GM23248 (cell line): ENCODE results near the gene ZNF28. TPM values are rescaled to one million over a fixed set of nuclear protein-coding genes. Genes with fewer than 3 reads are reported as not detected.

Source experiments
- DNase-seq: peaks from one replicate; pipeline ENCODE4 v3.0.0-alpha.2; 2015
- H2AFZ ChIP-seq: fragments of 200-600 bp; sonication (generic); 2 replicates; pipeline ENCODE4 v1.6.1; 2016; ENCODE audit warnings: antibody characterized with exemption
- H3F3A ChIP-seq: fragments of 200-600 bp; sonication (generic); 2 replicates; pipeline ENCODE4 v1.6.1; 2016; ENCODE audit warnings: mild to moderate bottlenecking, antibody characterized with exemption, mixed run types; ENCODE audit not compliant: insufficient read depth
- H3K27ac ChIP-seq: fragments of 200-600 bp; sonication (generic); 2 replicates; pipeline ENCODE4 v1.5.1; 2016; ENCODE audit warnings: mild to moderate bottlenecking
- H3K27me3 ChIP-seq: fragments of 200-600 bp; sonication (generic); replicated peaks from 2 replicates; pipeline ENCODE4 v1.6.1; 2016; ENCODE audit warnings: mild to moderate bottlenecking; ENCODE audit not compliant: insufficient read depth
- H3K36me3 ChIP-seq: fragments of 200-600 bp; sonication (generic); 2 replicates; pipeline ENCODE4 v1.6.1; 2016; ENCODE audit warnings: low read depth, mild to moderate bottlenecking
- H3K4me1 ChIP-seq: fragments of 200-600 bp; sonication (generic); 2 replicates; pipeline ENCODE4 v1.6.1; 2016; ENCODE audit warnings: mild to moderate bottlenecking; ENCODE audit not compliant: insufficient read depth
- H3K4me2 ChIP-seq: fragments of 200-600 bp; sonication (generic); one replicate; pipeline ENCODE4 v1.6.1; 2016; ENCODE audit warnings: mild to moderate bottlenecking; ENCODE audit not compliant: unreplicated experiment
- H3K4me3 ChIP-seq: fragments of 200-600 bp; sonication (generic); 2 replicates; pipeline ENCODE4 v1.5.1; 2016; ENCODE audit warnings: mild to moderate bottlenecking
- H3K79me2 ChIP-seq: fragments of 200-600 bp; sonication (generic); 2 replicates; pipeline ENCODE4 v1.6.1; 2016; ENCODE audit warnings: mild to moderate bottlenecking; ENCODE audit not compliant: insufficient read depth
- H3K9ac ChIP-seq: fragments of 200-600 bp; sonication (generic); 2 replicates; pipeline ENCODE4 v1.6.1; 2016; ENCODE audit warnings: mild to moderate bottlenecking
- H3K9me2 ChIP-seq: fragments of 200-600 bp; sonication (generic); 2 replicates; pipeline ENCODE4 v1.6.1; 2016; ENCODE audit warnings: mixed run types, mild to moderate bottlenecking, moderate library complexity; ENCODE audit not compliant: insufficient read depth
- H3K9me3 ChIP-seq: fragments of 200-600 bp; sonication (generic); one replicate; pipeline ENCODE4 v1.6.1; 2017; ENCODE audit warnings: low read depth
- H4K20me1 ChIP-seq: fragments of 200-600 bp; sonication (generic); 2 replicates; pipeline ENCODE4 v1.6.0; 2016; ENCODE audit not compliant: insufficient read depth
- EZH2 ChIP-seq: fragments of 200-600 bp; sonication (generic); IDR thresholded peaks from 2 replicates; pipeline ENCODE4 v1.6.1; 2018; ENCODE audit warnings: antibody characterized with exemption, mild to moderate bottlenecking; ENCODE audit not compliant: insufficient read depth, poor library complexity, severe bottlenecking
- EZH2phosphoT487 ChIP-seq: fragments of 200-600 bp; sonication (generic); IDR thresholded peaks from 2 replicates; pipeline ENCODE4 v1.6.1; 2018; ENCODE audit warnings: antibody characterized with exemption, moderate library complexity, mild to moderate bottlenecking, low read depth; ENCODE audit not compliant: insufficient read depth
- WGBS, 2 experiments: methylation state at CpG; one replicate each; pipeline ENCODE4 v1.1.6; 2015 to 2017; ENCODE audit warnings: low lambda C conversion rate in 2 of 2, low coverage in 1 of 2; ENCODE audit errors: missing lambda C conversion rate in 2 of 2; 5-methylcytosine and 5-hydroxymethylcytosine counted together
- in situ Hi-C: fragments of 300-500 bp; cut with MboI; formaldehyde crosslinking; loops from 2 replicates; pipeline ENCODE4 v1.15.0; 2020
- polyA plus RNA-seq: library from polyadenylated mRNA; unstranded; fragments of >200 nt; fragmentation: Nextera tagmentation; extraction: Ambion mirVana; gene quantifications from 2 replicates; pipeline ENCODE4 v1.2.1, GENCODE V29; 2016
- total RNA-seq: library from RNA; depleted of rRNA; stranded (reverse); fragments of >200 nt; shearing (Covaris generic); gene quantifications from 2 replicates; pipeline ENCODE4 v1.2.3, GENCODE V29; 2014; rRNA removed

Gene ZNF28
- total and polyA plus RNA-seq, 2 experiments from 2014 or later = 12.9 to 13.4 TPM

DNA sequence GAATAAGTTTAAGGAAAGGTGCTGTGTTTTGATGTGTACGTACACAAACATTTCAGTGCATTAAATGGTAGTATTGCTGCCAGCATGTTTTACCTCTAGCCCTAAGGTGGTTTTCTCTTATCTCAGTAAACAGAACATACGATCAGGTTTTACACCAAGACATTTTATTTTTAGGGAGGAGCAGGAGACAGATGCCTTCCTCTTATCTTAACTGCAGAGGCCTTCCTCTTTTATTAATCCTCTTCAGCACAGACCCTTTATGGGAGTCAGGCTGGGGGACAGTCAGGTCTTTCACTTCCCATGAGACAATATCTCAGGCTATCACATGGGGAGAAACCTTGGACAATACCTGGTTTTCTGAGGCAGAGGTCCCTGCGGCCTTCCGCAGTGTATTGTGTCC lies 71.7 kb downstream of the ZNF28 start:
- H4K20me1 ChIP-seq = no peaks in the 10 kb centered on the region
- H3K79me2 ChIP-seq = no peaks in the 10 kb centered on the region
- WGBS, 2 experiments = 59 to 64% methylated on average over 4 of the region's 4 CpGs
- H3K9ac ChIP-seq = no peak overlapping the region
- no peak overlapping the region for H3K4me3 ChIP-seq
- in situ Hi-C loops = no loop called here
- no peak for DNase-seq
- H3F3A ChIP-seq = no peaks in the 10 kb centered on the region
- H3K4me2 ChIP-seq = no peak overlapping the region
- no peak overlapping the region for H2AFZ ChIP-seq
- no peaks in the 10 kb centered on the region for H3K36me3 ChIP-seq
- H3K27me3 ChIP-seq = no peaks in the 10 kb centered on the region; the same call in 1 of the 2 replicates
- no peaks in the 10 kb centered on the region for H3K4me1 ChIP-seq
- no peaks in the 10 kb centered on the region for H3K9me3 ChIP-seq
- no peak for TF ChIP-seq EZH2
- no peak for TF ChIP-seq EZH2phosphoT487
- no peak overlapping the region for H3K27ac ChIP-seq
- H3K9me2 ChIP-seq = no peaks in the 10 kb centered on the region

DNA sequence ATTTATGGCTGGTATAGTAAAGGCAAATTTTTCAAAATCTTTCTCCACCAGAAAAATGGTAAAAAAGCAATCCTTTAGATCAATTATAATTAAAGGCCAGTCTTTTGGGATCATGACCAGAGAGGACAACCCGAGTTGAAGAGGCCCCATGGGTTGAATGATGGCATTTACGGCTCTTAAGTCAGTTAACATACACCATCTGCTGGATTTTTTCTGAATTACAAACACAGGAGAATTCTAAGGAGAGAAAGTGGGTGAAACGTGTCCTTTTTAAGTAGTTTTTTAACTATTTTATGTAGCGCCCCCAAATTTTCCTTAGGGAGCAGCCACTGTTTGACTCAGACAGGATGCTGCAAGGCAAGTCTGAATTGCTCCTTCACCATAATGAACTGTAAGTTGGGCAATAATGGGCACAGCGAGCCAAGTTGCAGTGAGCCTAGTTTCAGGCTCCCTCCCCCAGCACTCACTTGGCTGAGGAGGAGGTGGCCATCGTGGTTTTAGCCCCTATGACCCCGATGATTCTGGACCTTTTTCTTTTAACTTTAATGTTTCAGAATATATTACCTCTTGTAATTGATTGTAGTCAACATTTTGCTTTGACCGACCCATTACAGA lies 73.0 kb downstream of the ZNF28 start:
- in situ Hi-C loops = no loop called here
- no peaks in the 10 kb centered on the region; the same call in 1 of the 2 replicates for H3K27me3 ChIP-seq
- H3K4me3 ChIP-seq = no peak overlapping the region
- no peak for TF ChIP-seq EZH2phosphoT487
- TF ChIP-seq EZH2 = no peak
- H3K36me3 ChIP-seq = no peaks in the 10 kb centered on the region
- peak; percentile 69 for DNase-seq
- H3K9me3 ChIP-seq = no peaks in the 10 kb centered on the region
- H3K27ac ChIP-seq = no peak overlapping the region
- H3K9ac ChIP-seq = no peak overlapping the region
- H3K79me2 ChIP-seq = no peaks in the 10 kb centered on the region
- no peaks in the 10 kb centered on the region for H4K20me1 ChIP-seq
- H2AFZ ChIP-seq = peak overlapping the region; percentile 44; the same call in 1 of the 2 replicates
- 10 to 13% methylated on average over 8 of the region's 8 CpGs for WGBS, 2 experiments
- no peaks in the 10 kb centered on the region for H3K4me1 ChIP-seq
- no peaks in the 10 kb centered on the region for H3F3A ChIP-seq
- no peaks in the 10 kb centered on the region for H3K9me2 ChIP-seq
- H3K4me2 ChIP-seq = peak overlapping the region; percentile 43

Other genes starting within 250 kb of the ZNF28 start
- 29.1 and 55.8 TPM in 2 replicates for gene ZNF83, start 183.3 kb downstream of the ZNF28 start, total RNA-seq
- 24.7 and 27.9 TPM in 2 replicates for gene ZNF83, start 183.3 kb downstream of the ZNF28 start, polyA plus RNA-seq
- 6.7 and 7.7 TPM in 2 replicates for gene ZNF611, start 86.6 kb downstream of the ZNF28 start, total RNA-seq
- 5.5 and 7.8 TPM in 2 replicates for gene ZNF611, start 86.6 kb downstream of the ZNF28 start, polyA plus RNA-seq
- gene ZNF600, start 34.8 kb downstream of the ZNF28 start, total RNA-seq = 1.8 and 1.9 TPM in 2 replicates
- gene ZNF600, start 34.8 kb downstream of the ZNF28 start, polyA plus RNA-seq = 3.2 and 3.5 TPM in 2 replicates
- 14.1 and 19.1 TPM in 2 replicates for gene ZNF468, start 36.0 kb upstream of the ZNF28 start, total RNA-seq
- gene ZNF468, start 36.0 kb upstream of the ZNF28 start, polyA plus RNA-seq = 9.6 and 10.0 TPM in 2 replicates
- gene ZNF320, start 76.0 kb upstream of the ZNF28 start, total RNA-seq = 3.8 and 16.4 TPM in 2 replicates
- 4.3 and 5.3 TPM in 2 replicates for gene ZNF320, start 76.0 kb upstream of the ZNF28 start, polyA plus RNA-seq
- 0.76 and 5.1 TPM in 2 replicates for gene ZNF888, start 101.8 kb upstream of the ZNF28 start, total RNA-seq
- gene ZNF888, start 101.8 kb upstream of the ZNF28 start, polyA plus RNA-seq = 1.4 and 1.6 TPM in 2 replicates
- gene ZNF816, start 141.2 kb upstream of the ZNF28 start, total RNA-seq = 3.0 and 6.7 TPM in 2 replicates
- 4.3 and 4.7 TPM in 2 replicates for gene ZNF816, start 141.2 kb upstream of the ZNF28 start, polyA plus RNA-seq
- gene ERVV-1, start 192.3 kb upstream of the ZNF28 start, total RNA-seq = not detected in 2 replicates
- not detected in 2 replicates for gene ERVV-1, start 192.3 kb upstream of the ZNF28 start, polyA plus RNA-seq
- gene ERVV-2, start 223.1 kb upstream of the ZNF28 start, total RNA-seq = not detected in 2 replicates
- gene ERVV-2, start 223.1 kb upstream of the ZNF28 start, polyA plus RNA-seq = not detected in 2 replicates